Gastroesophageal sphincter (tissue), 4 donors: ENCODE measurements around the gene FOXL2NB. TPM values are rescaled to one million over a fixed set of nuclear protein-coding genes. Genes with fewer than 3 reads are reported as not detected.
A peak's percentile ranks its signal among the peaks of the same experiment; 100 is the strongest.

Experiments used
- ATAC-seq: fragments of 150-250 bp; one replicate; pipeline ENCODE4 v1.9.1; 2016; ENCODE audit warnings: mild to moderate bottlenecking, moderate library complexity
- H3K27ac ChIP-seq, 4 donors: fragments of 200-600 bp; sonication (generic) in 3 of 4; 1 replicate in 3 of 4; 2 replicates in 1 of 4; pipeline ENCODE4 v1.5.1; 2016 to 2019
- H3K27me3 ChIP-seq: fragments of 200-600 bp; sonication (generic); one replicate; pipeline ENCODE4 v1.5.1; 2019
- H3K36me3 ChIP-seq, 2 donors: fragments of 200-600 bp; sonication (generic); one replicate each; pipeline ENCODE4 v1.5.1; 2019; ENCODE audit warnings: control low read depth in 1 of 2
- H3K4me1 ChIP-seq, 3 donors: fragments of 200-600 bp; sonication (generic); 1 replicate in 2 of 3; 2 replicates in 1 of 3; pipeline ENCODE4 v1.5.1; 2016 to 2019; ENCODE audit warnings: control low read depth in 2 of 3
- H3K4me3 ChIP-seq, 2 donors: fragments of 200-600 bp; sonication (generic); one replicate each; pipeline ENCODE4 v1.5.1; 2019; ENCODE audit warnings: mild to moderate bottlenecking in 1 of 2, moderate library complexity in 1 of 2
- H3K9me3 ChIP-seq, 3 donors: fragments of 200-600 bp; sonication (generic); one replicate each; pipeline ENCODE4 v1.5.1; 2017 to 2019; ENCODE audit warnings: control low read depth in 2 of 3
- CTCF ChIP-seq, 4 experiments: fragments of 200-600 bp in 2 of 4; fragments of 450-650 bp in 2 of 4; sonication (generic) in 1 of 4; IDR thresholded peaks; one replicate each; pipeline ENCODE4 v1.5.1; 2017 to 2019; ENCODE audit warnings: antibody characterized with exemption in 4 of 4, mild to moderate bottlenecking in 2 of 4, moderate library complexity in 2 of 4
- EP300 ChIP-seq: sonication (generic); formaldehyde crosslinking; IDR thresholded peaks from one replicate; pipeline ENCODE4 v1.6.1; 2017; ENCODE audit warnings: antibody characterized with exemption, mild to moderate bottlenecking
- POLR2A ChIP-seq, 2 donors: fragments of 450-650 bp; IDR thresholded peaks; one replicate each; pipeline ENCODE4 v1.6.1; 2017; ENCODE audit warnings: antibody characterized with exemption in 2 of 2, mild to moderate bottlenecking in 2 of 2, moderate library complexity in 1 of 2
- POLR2AphosphoS5 ChIP-seq: sonication (generic); formaldehyde crosslinking; IDR thresholded peaks from one replicate; pipeline ENCODE4 v1.6.1; 2017; ENCODE audit warnings: antibody characterized with exemption
- WGBS, 2 donors: methylation state at CpG; one replicate each; pipeline ENCODE4 v1.1.5; 2018; ENCODE audit warnings: low coverage in 1 of 2; 5-methylcytosine and 5-hydroxymethylcytosine counted together
- total RNA-seq, 4 donors: library from RNA; depleted of rRNA; stranded (reverse); fragments of >200 nt; gene quantifications; one replicate each; pipeline ENCODE4 v1.1.0, GENCODE V29; 2016

Gene FOXL2NB
- total RNA-seq, 4 donors from 2014 or later: 0.15 TPM; not detected in 3

- Histone ChIP-seq H3K9me3 (no peaks in the 10 kb centered on the region), H3K4me1 (peaks cover 0 to 45% (median 34%) of the 10 kb centered on the region in 3 donors), H3K4me3 (peak overlapping the region; percentile 8 to 42), H3K27me3 (peaks cover 75% of the 10 kb centered on the region), H3K27ac (no peak overlapping the region), H3K36me3 (no peaks in the 10 kb centered on the region)
- WGBS, 2 donors: 16 to 27% methylated on average over 8 of the region's 58 CpGs
- peak; percentile 72 for ATAC-seq
- peak; percentile 49 for TF ChIP-seq POLR2AphosphoS5
- no peak for TF ChIP-seq POLR2A (IDR thresholded peaks at IDR 0.05)
- TF ChIP-seq CTCF (IDR thresholded peaks at IDR 0.05): peak in 3 of 4 experiments; percentile 74 to 97 (median 84)
- TF ChIP-seq EP300: no peak
These were observed 10.9 kb upstream of the FOXL2NB start for GRCh38 chr3:138935863-138936740.

DNA sequence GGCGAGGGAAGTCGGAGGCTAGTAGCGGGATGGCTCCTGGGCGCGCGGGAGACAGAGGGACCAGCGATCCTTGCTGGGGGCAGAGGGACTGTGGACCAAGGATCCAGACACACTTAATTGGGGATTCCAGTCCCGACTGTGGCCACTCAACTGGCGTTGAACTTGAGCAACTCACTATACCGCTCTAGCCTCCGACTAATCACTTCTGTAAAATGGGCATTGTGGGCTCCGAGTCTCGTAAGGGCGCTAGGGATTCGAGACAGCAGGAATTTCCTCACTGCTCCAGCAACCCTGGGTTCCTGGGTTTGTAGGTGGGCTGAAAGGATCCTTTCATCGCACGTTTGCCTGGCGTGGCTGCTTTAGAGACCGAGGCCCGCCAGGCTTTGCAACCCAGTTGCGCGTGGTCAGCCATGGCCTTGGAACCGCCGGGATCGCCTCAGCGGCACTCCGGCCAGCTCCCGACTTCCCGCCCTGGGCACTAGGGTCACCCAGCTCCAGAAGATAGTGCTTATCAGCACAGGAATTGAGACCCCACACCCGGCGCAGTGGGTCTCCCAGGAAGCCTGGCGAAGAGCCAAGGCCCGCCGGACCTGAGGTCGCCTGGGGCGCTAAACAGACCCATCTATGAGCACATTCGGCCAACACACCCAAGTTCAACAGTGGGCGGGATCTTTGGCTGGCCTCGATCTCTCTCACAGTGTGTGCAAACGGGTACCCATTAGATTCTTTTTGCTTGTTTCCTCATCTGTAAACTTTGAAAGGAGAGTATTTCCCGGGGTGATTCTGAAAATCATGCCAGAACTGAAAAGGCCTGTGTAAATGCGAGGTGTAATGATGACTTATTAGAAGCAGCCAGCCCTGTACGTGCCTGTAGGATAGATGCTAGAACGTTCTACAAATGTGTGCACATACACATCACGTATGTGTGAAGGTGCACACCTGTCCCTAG lies 10.0 kb upstream of the FOXL2NB start:
- ATAC-seq: peak; percentile 6
- Histone ChIP-seq H3K4me1 (peaks cover 0 to 45% (median 34%) of the 10 kb centered on the region in 3 donors), H3K27me3 (peaks cover 84% of the 10 kb centered on the region), H3K27ac (no peak overlapping the region), H3K36me3 (no peaks in the 10 kb centered on the region), H3K4me3 (peak overlapping the region in 1 of 2 donors; percentile 42), H3K9me3 (no peaks in the 10 kb centered on the region)
- WGBS, 2 donors: 10 to 11% methylated on average over 7 of the region's 45 CpGs
- no peak for TF ChIP-seq EP300
- TF ChIP-seq POLR2AphosphoS5: no peak
- no peak for TF ChIP-seq POLR2A (IDR thresholded peaks at IDR 0.05)
- no peak for TF ChIP-seq CTCF (IDR thresholded peaks at IDR 0.05)

DNA sequence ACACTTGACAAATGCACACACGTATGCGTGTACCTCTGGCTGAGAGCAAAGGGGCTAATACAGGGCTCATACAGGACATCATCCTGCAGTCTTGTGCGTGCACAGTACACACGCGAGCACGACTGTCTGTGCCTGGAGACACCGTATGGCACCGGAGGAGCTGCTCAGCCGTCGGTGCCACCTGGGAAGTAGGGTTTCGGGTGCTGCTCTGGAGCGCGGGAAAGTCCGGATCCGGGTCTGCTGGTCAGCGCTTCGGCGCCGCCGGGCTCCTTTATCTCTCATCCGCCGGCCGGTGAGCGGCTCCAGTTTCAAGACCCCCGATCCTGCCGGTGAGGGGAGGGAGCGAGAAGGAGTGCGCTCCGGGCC lies 9.3 kb upstream of the FOXL2NB start:
- Histone ChIP-seq H3K9me3 (no peaks in the 10 kb centered on the region), H3K4me1 (peaks cover 0 to 45% (median 34%) of the 10 kb centered on the region in 3 donors), H3K4me3 (no peak overlapping the region), H3K27me3 (peaks cover 88% of the 10 kb centered on the region), H3K36me3 (no peaks in the 10 kb centered on the region), H3K27ac (no peak overlapping the region)
- ATAC-seq: no peak
- no peak for TF ChIP-seq EP300
- TF ChIP-seq CTCF (IDR thresholded peaks at IDR 0.05): no peak
- TF ChIP-seq POLR2A (IDR thresholded peaks at IDR 0.05): no peak
- TF ChIP-seq POLR2AphosphoS5: no peak
- WGBS, 2 donors: 3% methylated on average over 8 of the region's 29 CpGs; no CpG with 5 or more reads in 1 of the 2 donors

DNA sequence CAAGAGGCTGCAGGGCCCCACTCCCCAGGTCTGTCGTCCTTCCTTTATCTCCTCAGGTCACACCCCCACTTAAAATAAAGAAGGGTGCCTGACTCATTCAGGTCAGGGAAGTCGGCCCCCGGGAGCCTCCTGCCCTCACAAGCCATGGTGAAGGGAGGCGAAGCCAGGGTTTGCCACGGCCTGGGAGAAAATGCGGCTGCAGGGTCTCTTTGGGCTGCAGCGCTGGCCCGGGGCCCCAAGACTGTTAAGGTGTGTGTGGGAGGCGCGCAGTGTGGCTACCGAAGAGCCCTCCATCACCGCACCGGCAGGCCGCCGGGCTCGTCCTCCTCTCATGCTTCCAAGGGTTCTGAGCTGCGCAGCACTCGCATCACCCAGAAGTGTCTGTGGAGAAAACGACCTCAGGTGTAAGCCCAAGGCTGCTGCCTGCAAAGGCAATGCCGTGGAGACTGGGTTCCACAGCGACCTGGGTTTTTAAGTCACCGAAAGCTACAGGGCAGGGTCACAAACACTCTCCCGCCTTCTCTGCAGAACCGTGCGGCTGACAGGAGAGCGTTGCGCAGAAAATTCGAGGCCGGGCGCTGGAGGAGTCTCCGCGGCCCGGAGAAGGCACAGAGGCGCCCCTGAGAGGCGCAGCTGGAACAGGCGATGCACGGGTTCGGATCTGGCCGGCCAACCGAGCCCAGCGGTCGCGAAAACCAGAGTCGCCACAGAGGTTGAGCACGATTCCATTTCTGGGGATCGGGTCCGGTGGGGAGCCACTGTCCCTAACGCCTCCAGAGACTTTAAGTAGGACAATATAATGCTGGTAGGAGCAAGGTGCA lies 8.8 kb upstream of the FOXL2NB start:
- no peak for TF ChIP-seq CTCF (IDR thresholded peaks at IDR 0.05)
- no peak for TF ChIP-seq EP300
- TF ChIP-seq POLR2AphosphoS5: no peak
- TF ChIP-seq POLR2A (IDR thresholded peaks at IDR 0.05): no peak
- Histone ChIP-seq H3K27me3 (peaks cover 88% of the 10 kb centered on the region), H3K4me3 (peak overlapping the region in 1 of 2 donors; percentile 6), H3K27ac (no peak overlapping the region), H3K4me1 (peaks cover 0 to 47% (median 34%) of the 10 kb centered on the region in 3 donors), H3K36me3 (no peaks in the 10 kb centered on the region), H3K9me3 (no peaks in the 10 kb centered on the region)
- WGBS, 2 donors: 3% methylated on average over 11 of the region's 48 CpGs; no CpG with 5 or more reads in 1 of the 2 donors
- ATAC-seq: no peak
